HFFc6 (cell line): Measurements from ENCODE around the gene TRIP10. TPM values are rescaled to one million over a fixed set of nuclear protein-coding genes. Genes with fewer than 3 reads are reported as not detected.

Experiments used
- DNase-seq: peaks from one replicate; pipeline ENCODE4 v3.0.0-alpha.2; 2018
- H3K27ac Mint-ChIP-seq: 2 replicates; pipeline ENCODE4 v1.8.0; 2020; ENCODE audit warnings: mild to moderate bottlenecking, mixed read lengths
- H3K27me3 Mint-ChIP-seq: 2 replicates; pipeline ENCODE4 v1.8.0; 2021; ENCODE audit warnings: mild to moderate bottlenecking, moderate library complexity, mixed read lengths; ENCODE audit not compliant: insufficient read depth
- H3K36me3 Mint-ChIP-seq: 2 replicates; pipeline ENCODE4 v1.8.0; 2021; ENCODE audit warnings: low read depth, mixed read lengths
- H3K4me1 Mint-ChIP-seq: 2 replicates; pipeline ENCODE4 v1.8.0; 2020; ENCODE audit warnings: low read depth, mixed read lengths
- H3K4me3 Mint-ChIP-seq: 2 replicates; pipeline ENCODE4 v1.8.0; 2020; ENCODE audit warnings: mild to moderate bottlenecking, moderate library complexity, mixed read lengths
- H3K9me3 Mint-ChIP-seq: 2 replicates; pipeline ENCODE4 v1.8.0; 2020; ENCODE audit warnings: mild to moderate bottlenecking, mixed read lengths
- CTCF ChIP-seq: fragments of 200-600 bp; sonication (generic); IDR thresholded peaks from 2 replicates; pipeline ENCODE4 v1.5.0; 2021; ENCODE audit warnings: antibody characterized with exemption, mild to moderate bottlenecking
- total RNA-seq, 6 experiments: library from RNA; stranded (reverse); fragmentation: NEBNext Ultra II Directional; extraction: Animal tissue kit (Norgen Biotek cat#: 25700); gene quantifications; 2 replicates in 1 of 6; 3 replicates in 5 of 6; pipeline ENCODE4 v1.2.3, GENCODE V29; 2021

TRIP10 gene
- total RNA-seq, 6 experiments from 2014 or later = 46.1 to 53.3 (median 48.8) TPM

GRCh38 chr19:6693681-6694080 is 45.8 kb upstream of the TRIP10 start:
- Mint-ChIP-seq H3K36me3 (no peaks in the 10 kb centered on the region), H3K4me1 (no peaks in the 10 kb centered on the region), H3K27ac (no peak overlapping the region), H3K4me3 (no peak overlapping the region), H3K9me3 (peaks cover 2% of the 10 kb centered on the region; the same call in 1 of the 2 replicates), H3K27me3 (peaks cover 4% of the 10 kb centered on the region)
- TF ChIP-seq CTCF = no peak
- DNase-seq = no peak

GRCh38 chr19:6694147-6694815 is 45.2 kb upstream of the TRIP10 start:
- no peak for TF ChIP-seq CTCF
- Mint-ChIP-seq H3K27ac (no peak overlapping the region), H3K9me3 (no peaks in the 10 kb centered on the region; the same call in 1 of the 2 replicates), H3K27me3 (peaks cover 4% of the 10 kb centered on the region), H3K36me3 (no peaks in the 10 kb centered on the region), H3K4me1 (no peaks in the 10 kb centered on the region), H3K4me3 (no peak overlapping the region)
- DNase-seq = no peak

DNA sequence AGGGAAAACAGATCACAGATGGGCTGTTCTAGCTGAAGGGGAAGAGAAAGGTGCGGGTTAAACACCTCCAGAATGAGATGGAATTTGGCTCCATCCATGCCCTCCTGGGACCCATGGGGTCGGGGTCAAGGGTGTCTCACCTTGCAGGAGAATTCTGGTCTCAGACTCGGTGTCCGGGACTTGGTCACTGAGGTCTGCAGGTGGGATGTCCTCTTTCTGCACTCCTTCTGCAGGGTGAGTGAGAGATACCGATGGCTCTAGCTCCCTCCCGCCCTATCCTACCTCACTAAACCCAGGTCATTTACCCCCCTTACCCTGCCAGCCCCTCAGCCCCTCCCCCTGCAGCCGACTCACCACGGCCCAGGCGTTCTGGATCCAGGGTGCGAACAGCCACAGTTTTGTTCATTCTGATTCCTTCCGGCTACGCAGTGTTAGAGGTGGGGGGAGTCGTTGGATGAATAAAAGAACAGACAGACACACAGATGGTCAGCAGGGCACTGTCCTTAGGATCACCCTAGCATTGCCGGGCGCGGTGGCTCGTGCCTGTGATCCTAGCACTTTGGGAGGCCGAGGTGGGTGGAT is 43.1 kb upstream of the TRIP10 start:
- DNase-seq = no peak
- Mint-ChIP-seq H3K4me3 (no peak overlapping the region), H3K4me1 (no peaks in the 10 kb centered on the region), H3K27ac (no peak overlapping the region), H3K27me3 (peaks cover 4% of the 10 kb centered on the region), H3K9me3 (no peaks in the 10 kb centered on the region; the same call in 1 of the 2 replicates), H3K36me3 (no peaks in the 10 kb centered on the region)
- TF ChIP-seq CTCF = no peak

GRCh38 chr19:6697291-6697690 is 42.2 kb upstream of the TRIP10 start:
- peaks cover 7% of the 10 kb centered on the region; the same call in 1 of the 2 replicates for H3K27me3 Mint-ChIP-seq
- no peak for DNase-seq
- H3K4me1 Mint-ChIP-seq = no peaks in the 10 kb centered on the region
- H3K4me3 Mint-ChIP-seq = no peak overlapping the region
- TF ChIP-seq CTCF = no peak
- no peak overlapping the region for H3K27ac Mint-ChIP-seq
- no peaks in the 10 kb centered on the region; the same call in 1 of the 2 replicates for H3K9me3 Mint-ChIP-seq
- no peaks in the 10 kb centered on the region for H3K36me3 Mint-ChIP-seq

DNA sequence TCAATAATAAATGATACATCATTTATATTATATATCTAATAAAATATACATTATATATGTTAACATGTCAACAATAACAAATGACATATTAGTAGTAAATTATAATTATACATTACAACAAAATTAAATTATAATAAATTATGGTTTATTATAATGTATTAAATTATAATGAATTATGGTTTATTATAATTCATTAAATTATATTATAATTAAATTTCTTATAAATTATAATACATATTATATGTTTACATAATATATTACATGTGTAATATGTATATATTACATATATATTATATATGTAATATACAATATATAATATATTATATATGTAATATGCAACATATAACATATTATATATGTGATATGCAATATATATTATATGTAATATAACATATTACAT is 39.5 kb upstream of the TRIP10 start:
- no peak for DNase-seq
- H3K36me3 Mint-ChIP-seq = no peaks in the 10 kb centered on the region
- H3K4me3 Mint-ChIP-seq = no peak overlapping the region
- H3K27ac Mint-ChIP-seq = no peak overlapping the region
- no peak for TF ChIP-seq CTCF
- H3K27me3 Mint-ChIP-seq = peaks cover 20% of the 10 kb centered on the region
- no peaks in the 10 kb centered on the region for H3K4me1 Mint-ChIP-seq
- H3K9me3 Mint-ChIP-seq = no peaks in the 10 kb centered on the region
